Sigmoid colon (tissue), 7 donors: ENCODE measurements around the gene SLC19A1. TPM values are rescaled to one million over a fixed set of nuclear protein-coding genes. Genes with fewer than 3 reads are reported as not detected.

Experiments used
- DNase-seq: peaks from one replicate; pipeline ENCODE4 v3.0.0-alpha.2; 2019
- H3K27ac ChIP-seq, 4 donors: fragments of 200-600 bp; sonication (generic); one replicate each; pipeline ENCODE4 v1.5.1; 2016 to 2019; ENCODE audit warnings: mild to moderate bottlenecking in 1 of 4
- H3K27me3 ChIP-seq, 3 donors: fragments of 200-600 bp; sonication (generic); one replicate each; pipeline ENCODE4 v1.5.1; 2019; ENCODE audit warnings: mild to moderate bottlenecking in 1 of 3
- H3K36me3 ChIP-seq, 4 donors: fragments of 200-600 bp; sonication (generic); one replicate each; pipeline ENCODE4 v1.5.1; 2016 to 2019
- H3K4me1 ChIP-seq, 4 donors: fragments of 200-600 bp; sonication (generic); one replicate each; pipeline ENCODE4 v1.5.1; 2017 to 2019
- H3K4me3 ChIP-seq, 4 donors: fragments of 200-600 bp; sonication (generic); one replicate each; pipeline ENCODE4 v1.5.1; 2017 to 2019; ENCODE audit warnings: mild to moderate bottlenecking in 2 of 4, moderate library complexity in 1 of 4
- H3K9me3 ChIP-seq, 4 donors: fragments of 200-600 bp in 3 of 4; sonication (generic) in 3 of 4; one replicate each; pipeline versions ENCODE4 v1.5.1 to v1.6.1; 2013 to 2019
- EP300 ChIP-seq, 4 donors: sonication (generic); formaldehyde crosslinking; IDR thresholded peaks; one replicate each; pipeline ENCODE4 v1.6.1; 2017; ENCODE audit warnings: antibody characterized with exemption in 4 of 4
- POLR2A ChIP-seq, 2 donors: fragments of 450-650 bp; IDR thresholded peaks; one replicate each; pipeline ENCODE4 v1.6.1; 2016; ENCODE audit warnings: antibody characterized with exemption in 2 of 2, mild to moderate bottlenecking in 2 of 2, moderate library complexity in 2 of 2
- POLR2AphosphoS5 ChIP-seq, 4 donors: sonication (generic); formaldehyde crosslinking; IDR thresholded peaks; one replicate each; pipeline ENCODE4 v1.6.1; 2017; ENCODE audit warnings: antibody characterized with exemption in 4 of 4
- WGBS, 2 donors: extraction: QIAGEN DNeasy Blood & Tissue Kit; methylation state at CpG; one replicate each; pipeline ENCODE4 v1.1.7; 2013; 5-methylcytosine and 5-hydroxymethylcytosine counted together
- intact Hi-C: fragments of 100-400 bp; cut with DNase I; formaldehyde crosslinking; loops from one replicate; pipeline ENCODE4 v1.15.1; 2023
- polyA plus RNA-seq, 3 donors: library from polyadenylated mRNA; stranded (reverse); fragments of 200-250 nt; gene quantifications; one replicate each; pipeline ENCODE4 v1.2.3, GENCODE V29; 2013
- total RNA-seq, 4 donors: library from RNA; depleted of rRNA; stranded (reverse); fragments of >200 nt; gene quantifications; one replicate each; pipeline ENCODE4 v1.1.0, GENCODE V29; 2016
- TF ChIP-seq, protein P1 (sequence below), 4 experiments: fragments of 450-650 bp in 3 of 4; fragments of 200-600 bp in 1 of 4; IDR thresholded peaks; one replicate each; pipeline ENCODE4 v1.5.1; 2016 to 2019; ENCODE audit warnings: antibody characterized with exemption in 4 of 4, mild to moderate bottlenecking in 3 of 4, moderate library complexity in 2 of 4
- donor health status: healthy with polysubstance abuse.
- donor health status: Bipolar disorder and iron deficiency.
- donor health status: healthy.

SLC19A1 gene
- total and polyA plus RNA-seq, 7 donors, result 1.8 to 10.7 (median 2.5) TPM

DNA sequence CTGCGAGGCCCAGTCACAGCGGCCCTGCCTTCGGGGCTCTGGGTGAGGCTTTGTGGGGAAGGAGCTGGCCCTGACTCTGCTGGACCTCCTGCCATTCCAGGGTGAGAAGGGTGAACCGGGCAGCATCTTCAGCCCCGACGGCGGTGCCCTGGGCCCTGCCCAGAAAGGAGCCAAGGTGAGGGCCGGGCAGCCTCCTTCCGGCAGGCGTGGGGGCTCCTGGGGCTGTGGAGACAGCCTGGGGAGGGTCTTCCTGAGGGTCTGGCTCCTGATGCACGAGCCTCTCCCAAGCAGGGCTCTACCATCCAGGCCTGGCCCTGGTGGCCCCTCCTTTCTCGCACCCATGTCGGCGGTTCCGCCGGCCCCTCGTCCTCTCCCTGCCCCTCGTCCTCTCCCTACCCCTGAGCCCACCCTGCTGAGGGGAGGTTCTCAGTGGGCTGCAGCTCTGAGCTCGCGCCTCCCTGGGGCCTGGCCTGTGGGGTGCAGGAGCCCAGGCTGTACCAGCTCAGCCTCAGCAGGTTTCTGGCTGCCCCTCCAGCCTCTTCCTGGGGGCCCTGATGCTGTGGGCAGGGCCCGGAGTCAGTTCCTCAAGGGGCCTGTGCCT, 48.7 kb downstream of the SLC19A1 start:
- no peaks in the 10 kb centered on the region for H3K9me3 ChIP-seq
- TF ChIP-seq POLR2AphosphoS5 (IDR thresholded peaks at IDR 0.05) (no peak), POLR2A (IDR thresholded peaks at IDR 0.05) (no peak), EP300 (IDR thresholded peaks at IDR 0.05) (no peak)
- TF ChIP-seq, protein P1, sequence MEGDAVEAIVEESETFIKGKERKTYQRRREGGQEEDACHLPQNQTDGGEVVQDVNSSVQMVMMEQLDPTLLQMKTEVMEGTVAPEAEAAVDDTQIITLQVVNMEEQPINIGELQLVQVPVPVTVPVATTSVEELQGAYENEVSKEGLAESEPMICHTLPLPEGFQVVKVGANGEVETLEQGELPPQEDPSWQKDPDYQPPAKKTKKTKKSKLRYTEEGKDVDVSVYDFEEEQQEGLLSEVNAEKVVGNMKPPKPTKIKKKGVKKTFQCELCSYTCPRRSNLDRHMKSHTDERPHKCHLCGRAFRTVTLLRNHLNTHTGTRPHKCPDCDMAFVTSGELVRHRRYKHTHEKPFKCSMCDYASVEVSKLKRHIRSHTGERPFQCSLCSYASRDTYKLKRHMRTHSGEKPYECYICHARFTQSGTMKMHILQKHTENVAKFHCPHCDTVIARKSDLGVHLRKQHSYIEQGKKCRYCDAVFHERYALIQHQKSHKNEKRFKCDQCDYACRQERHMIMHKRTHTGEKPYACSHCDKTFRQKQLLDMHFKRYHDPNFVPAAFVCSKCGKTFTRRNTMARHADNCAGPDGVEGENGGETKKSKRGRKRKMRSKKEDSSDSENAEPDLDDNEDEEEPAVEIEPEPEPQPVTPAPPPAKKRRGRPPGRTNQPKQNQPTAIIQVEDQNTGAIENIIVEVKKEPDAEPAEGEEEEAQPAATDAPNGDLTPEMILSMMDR (IDR thresholded peaks at IDR 0.05), result no peak
- intact Hi-C loops, result no loop called here
- H3K4me3 ChIP-seq, result no peak overlapping the region
- H3K4me1 ChIP-seq, result no peaks in the 10 kb centered on the region
- H3K27me3 ChIP-seq, result no peaks in the 10 kb centered on the region
- no peak overlapping the region for H3K27ac ChIP-seq
- 89 to 91% methylated on average over 21 of the region's 21 CpGs for WGBS, 2 donors
- H3K36me3 ChIP-seq, result peaks cover 0 to 70% (median 12%) of the 10 kb centered on the region in 4 donors
- no peak for DNase-seq

DNA sequence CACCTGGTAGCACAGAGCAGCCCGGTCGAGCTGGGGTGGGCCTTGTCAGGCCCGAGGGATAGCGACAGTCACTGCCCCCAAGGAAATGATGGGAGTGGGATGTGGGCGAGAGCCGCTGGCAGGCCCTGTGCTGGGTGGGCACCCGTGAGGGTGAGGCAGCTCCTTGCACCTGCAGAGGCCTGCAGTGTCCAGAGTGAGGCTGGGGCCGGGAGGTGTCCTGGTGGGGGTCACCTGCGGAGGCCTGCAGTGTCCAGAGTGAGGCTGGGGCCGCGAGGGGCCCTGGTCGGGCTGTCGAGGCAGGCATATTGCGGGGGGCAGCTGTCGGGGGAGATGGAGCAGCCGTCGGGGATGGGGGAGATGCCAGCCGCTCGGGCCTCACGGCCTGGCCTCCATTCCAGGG, 49.5 kb downstream of the SLC19A1 start:
- no peak for DNase-seq
- 91 to 95% methylated on average over 20 of the region's 20 CpGs for WGBS, 2 donors
- Histone ChIP-seq H3K9me3 (no peaks in the 10 kb centered on the region), H3K36me3 (peaks cover 0 to 63% (median 8%) of the 10 kb centered on the region in 4 donors), H3K27ac (no peak overlapping the region), H3K27me3 (no peaks in the 10 kb centered on the region), H3K4me3 (no peak overlapping the region), H3K4me1 (no peaks in the 10 kb centered on the region)
- TF ChIP-seq POLR2A (IDR thresholded peaks at IDR 0.05), result no peak
- TF ChIP-seq EP300 (IDR thresholded peaks at IDR 0.05), result no peak
- TF ChIP-seq, protein P1 (IDR thresholded peaks at IDR 0.05), result no peak
- TF ChIP-seq POLR2AphosphoS5 (IDR thresholded peaks at IDR 0.05), result no peak
- intact Hi-C loops, result no loop called here

DNA sequence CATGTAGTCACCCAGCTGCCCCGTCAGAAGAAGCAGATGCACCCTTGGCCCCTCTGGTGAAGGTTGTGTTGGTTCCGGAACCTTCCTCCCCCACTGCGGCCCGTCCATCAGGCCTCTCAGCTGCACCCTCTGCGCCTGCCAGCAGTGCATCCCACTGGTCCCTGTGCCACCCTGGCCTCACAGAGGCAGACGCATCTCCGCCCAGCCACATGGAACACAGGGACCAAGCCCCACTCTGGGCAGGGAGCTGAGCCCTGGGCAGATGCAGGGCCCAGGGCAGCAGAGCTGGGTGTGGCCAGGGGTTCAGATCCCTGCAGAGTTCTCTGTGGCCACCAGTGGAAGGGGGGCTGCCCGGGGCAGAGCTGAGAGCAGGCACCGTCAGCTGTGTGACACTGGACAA, 50.6 kb downstream of the SLC19A1 start:
- TF ChIP-seq POLR2A (IDR thresholded peaks at IDR 0.05), result no peak
- no peak for TF ChIP-seq EP300 (IDR thresholded peaks at IDR 0.05)
- TF ChIP-seq, protein P1 (IDR thresholded peaks at IDR 0.05), result no peak
- TF ChIP-seq POLR2AphosphoS5 (IDR thresholded peaks at IDR 0.05), result no peak
- Histone ChIP-seq H3K4me3 (no peak overlapping the region), H3K27ac (no peak overlapping the region), H3K27me3 (no peaks in the 10 kb centered on the region), H3K9me3 (no peaks in the 10 kb centered on the region), H3K4me1 (no peaks in the 10 kb centered on the region), H3K36me3 (peaks cover 0 to 52% (median 3%) of the 10 kb centered on the region in 4 donors)
- intact Hi-C loops, result no loop called here
- no peak for DNase-seq
- WGBS, 2 donors, result 80 to 89% methylated on average over 9 of the region's 9 CpGs

DNA sequence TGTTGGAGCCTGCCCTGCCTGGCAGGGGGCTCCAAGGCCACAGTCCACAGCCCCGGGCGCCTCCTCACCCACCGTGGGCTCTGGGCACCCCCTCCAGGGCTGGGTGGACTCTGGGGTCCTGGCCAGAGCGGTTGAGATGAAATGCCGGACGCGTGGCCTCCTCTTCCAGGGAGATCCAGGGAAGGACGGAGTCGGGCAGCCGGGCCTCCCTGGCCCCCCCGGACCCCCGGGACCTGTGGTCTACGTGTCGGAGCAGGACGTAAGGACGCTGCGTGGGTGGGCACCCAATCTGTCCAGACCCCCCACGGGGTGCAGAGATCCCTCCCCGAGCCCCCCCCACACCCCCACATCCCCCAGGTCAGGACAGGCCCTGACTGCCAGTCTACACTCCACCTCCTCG, 51.2 kb downstream of the SLC19A1 start:
- TF ChIP-seq POLR2A (IDR thresholded peaks at IDR 0.05) (no peak), POLR2AphosphoS5 (IDR thresholded peaks at IDR 0.05) (no peak), EP300 (IDR thresholded peaks at IDR 0.05) (no peak)
- TF ChIP-seq, protein P1 (IDR thresholded peaks at IDR 0.05), result no peak
- no peak for DNase-seq
- Histone ChIP-seq H3K27me3 (no peaks in the 10 kb centered on the region), H3K9me3 (no peaks in the 10 kb centered on the region), H3K36me3 (peaks cover 0 to 46% (median 3%) of the 10 kb centered on the region in 4 donors), H3K4me1 (no peaks in the 10 kb centered on the region), H3K27ac (no peak overlapping the region), H3K4me3 (no peak overlapping the region)
- intact Hi-C loops, result no loop called here
- WGBS, 2 donors, result 90 to 94% methylated on average over 19 to 20 of the region's 20 CpGs
